NCI-H1930 (cell line): ENCODE data around the gene RAPGEFL1.
"Not testable (repeated sequence)": the region's sequence is repeated elsewhere in the genome, so short reads cannot be mapped to it uniquely, and the experiment has no call there.

Source experiments
- DNase-seq, 2 experiments: peaks; one replicate each; lab custom pipeline; 2025; lab: John Stamatoyannopoulos, UW

The RAPGEFL1 gene

GRCh38 chr17:40174514-40174913, 2.8 kb upstream of the RAPGEFL1 start:
- no peak for DNase-seq

DNA sequence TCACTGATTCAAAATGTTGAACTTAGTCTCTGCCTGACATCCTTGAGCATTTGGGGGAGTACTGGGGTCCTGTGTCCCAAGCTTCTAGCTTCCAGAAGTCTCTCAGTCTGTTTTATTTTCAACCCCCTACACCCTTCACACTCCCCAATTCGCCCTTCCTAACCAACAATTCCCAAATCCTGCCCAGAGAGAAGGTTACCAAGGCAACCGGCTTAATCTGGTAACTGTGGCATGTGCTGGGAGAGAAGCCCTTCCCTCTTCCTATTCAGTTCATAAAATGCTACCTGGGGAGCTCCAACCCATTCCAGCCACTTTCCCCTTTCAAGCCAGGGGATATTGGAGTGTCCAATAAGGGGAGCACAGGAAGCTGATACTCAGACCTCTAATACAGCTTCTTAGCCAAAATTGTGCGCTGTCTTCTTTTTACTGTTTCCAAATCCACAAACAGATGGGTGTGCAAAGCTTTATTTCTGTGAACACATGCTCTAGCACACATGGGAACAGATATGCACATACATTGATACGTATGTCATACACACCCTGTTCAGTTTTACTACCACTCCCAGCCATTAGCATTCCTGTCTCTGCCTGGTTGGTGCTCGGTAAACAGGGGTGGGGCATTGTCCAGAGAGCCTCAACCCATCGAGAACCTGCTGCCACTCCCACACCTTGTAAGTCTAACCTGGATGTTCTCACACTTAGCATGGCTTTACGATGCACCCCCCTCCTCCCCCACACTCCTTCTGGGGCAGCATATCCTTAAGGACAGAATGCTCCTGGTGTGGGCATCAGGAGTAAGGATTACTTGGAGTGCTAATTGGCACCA, 1.1 kb upstream of the RAPGEFL1 start:
- no peak for DNase-seq

DNA sequence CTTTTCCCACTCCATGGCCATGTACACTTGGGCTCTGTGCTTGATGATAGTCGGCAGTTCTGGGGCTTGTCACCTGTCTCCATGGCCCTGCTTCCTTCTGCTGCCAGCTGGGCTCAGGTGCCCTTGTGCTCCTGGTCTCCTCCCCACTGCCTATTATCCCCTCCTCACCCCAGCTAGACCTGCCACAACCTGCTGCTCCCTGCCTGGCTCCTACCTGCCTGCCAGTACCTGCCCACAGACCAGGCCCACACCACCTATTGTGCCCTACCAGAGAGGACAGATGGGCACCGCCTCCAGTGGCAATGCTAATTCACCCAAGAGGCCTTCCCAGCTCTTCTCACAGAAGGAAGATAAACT, 538 bp upstream of the RAPGEFL1 start:
- no peak for DNase-seq

DNA sequence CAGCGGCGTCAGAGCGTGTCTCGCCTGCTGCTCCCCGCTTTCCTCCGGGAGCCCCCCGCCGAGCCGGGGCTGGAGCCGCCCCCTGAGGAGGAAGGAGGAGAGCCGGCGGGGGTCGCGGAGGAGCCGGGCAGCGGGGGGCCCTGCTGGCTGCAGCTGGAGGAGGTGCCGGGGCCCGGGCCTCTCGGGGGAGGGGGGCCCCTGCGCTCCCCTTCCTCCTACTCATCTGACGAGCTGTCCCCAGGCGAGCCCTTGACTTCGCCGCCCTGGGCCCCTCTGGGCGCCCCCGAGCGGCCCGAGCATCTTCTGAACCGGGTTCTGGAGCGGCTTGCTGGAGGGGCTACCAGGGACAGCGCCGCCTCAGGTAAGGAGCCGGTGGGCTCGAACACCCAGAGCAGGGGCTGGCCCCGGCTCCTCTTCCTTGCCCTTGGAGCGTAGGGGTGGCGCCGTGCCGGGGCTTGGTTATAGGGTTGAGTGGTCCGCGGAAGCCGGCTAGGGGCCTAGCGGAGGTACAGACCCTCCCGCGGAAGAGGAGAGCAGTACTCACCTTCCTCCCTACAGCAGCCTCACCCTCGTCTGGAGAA, 841 bp downstream of the RAPGEFL1 start:
- no peak for DNase-seq

DNA sequence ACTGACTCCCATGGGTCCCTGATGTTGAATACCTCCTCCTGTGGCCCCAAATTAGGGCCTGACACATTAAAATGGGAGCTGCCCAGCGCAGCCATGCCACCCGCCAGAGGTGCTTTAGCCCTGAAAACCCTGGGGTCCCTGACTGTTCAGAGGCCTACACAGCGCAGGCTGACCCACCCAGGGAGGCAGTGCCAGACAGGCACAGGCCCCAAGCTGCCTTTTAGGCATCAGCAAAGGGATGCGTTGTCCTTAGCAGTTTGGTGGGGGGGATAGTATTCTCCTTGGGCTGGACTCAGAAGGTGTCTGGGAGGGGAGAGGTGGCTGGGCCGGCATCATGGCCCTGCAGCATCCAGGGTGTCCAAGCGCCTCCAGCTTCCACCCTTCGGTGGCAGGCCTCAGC, 1.4 kb downstream of the RAPGEFL1 start:
- DNase-seq, result no peak

GRCh38 chr17:40179923-40180659, 2.8 kb downstream of the RAPGEFL1 start:
- DNase-seq, result no peak

DNA sequence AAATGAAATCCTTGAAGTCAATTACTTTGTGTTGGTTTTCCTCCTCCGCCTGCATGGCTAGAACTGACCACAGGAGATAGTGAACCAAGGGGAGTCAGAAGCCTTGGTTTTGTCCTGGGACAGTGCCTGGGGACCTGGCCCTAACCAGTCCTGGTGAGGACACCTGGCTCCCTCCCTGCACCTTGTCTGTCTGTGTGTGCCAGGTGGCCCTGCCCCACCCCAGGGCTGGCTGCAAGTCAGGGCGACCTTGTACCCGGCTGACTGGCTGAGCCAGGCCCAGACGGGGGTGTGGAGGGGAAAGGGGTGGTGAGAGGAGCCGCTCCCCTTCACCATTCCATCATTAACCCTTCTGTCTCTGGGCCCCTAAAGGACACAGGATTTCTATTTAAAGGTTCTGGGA, 3.4 kb downstream of the RAPGEFL1 start:
- no peak for DNase-seq

DNA sequence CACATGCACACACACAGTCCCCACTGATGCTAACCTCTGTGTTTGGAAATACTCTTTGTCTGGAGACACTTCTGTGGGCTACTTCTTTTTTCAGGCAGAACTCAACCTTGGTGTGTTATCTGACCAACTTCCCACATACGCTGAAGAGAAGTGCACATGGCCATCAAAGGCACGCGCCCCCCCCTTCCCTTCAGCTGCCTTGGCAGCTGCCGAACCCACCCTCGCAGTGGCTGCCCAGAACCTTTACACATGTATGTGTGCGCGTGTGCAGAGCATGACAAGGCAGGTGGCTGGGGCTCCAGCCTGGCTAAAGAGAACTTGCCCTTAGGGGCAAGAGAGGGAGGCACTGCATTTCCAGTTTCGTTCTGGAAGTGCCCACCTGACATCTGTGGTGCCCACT, 3.9 kb downstream of the RAPGEFL1 start:
- DNase-seq, result no peak

GRCh38 chr17:40182606-40183005, 5.3 kb downstream of the RAPGEFL1 start:
- DNase-seq, result no peak

DNA sequence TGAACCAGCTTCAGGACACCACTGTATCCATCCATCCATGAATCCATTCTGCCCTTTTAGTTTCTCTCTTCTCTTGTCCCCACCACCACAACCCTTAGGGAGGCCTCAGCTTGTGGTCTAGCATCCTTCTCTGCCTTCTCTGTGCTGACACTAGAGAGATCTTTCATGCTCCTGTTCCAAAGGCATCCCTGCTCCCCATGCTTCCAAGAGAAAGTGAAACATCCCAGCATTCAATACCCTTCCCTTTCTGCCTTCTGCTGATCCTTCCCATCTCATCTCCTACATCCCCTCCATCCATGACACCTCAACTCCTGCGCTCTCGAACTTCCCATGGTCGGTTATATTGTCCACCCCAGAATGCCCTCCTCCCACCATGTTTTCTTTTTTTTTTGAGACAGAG, 10.0 kb downstream of the RAPGEFL1 start:
- no peak for DNase-seq

GRCh38 chr17:40188694-40189093, 11.4 kb downstream of the RAPGEFL1 start:
- DNase-seq, result no peak

- peak in 1 of 2 experiments; percentile 19 for DNase-seq
Observed at GRCh38 chr17:40190197-40191021, 13.1 kb downstream of the RAPGEFL1 start.

GRCh38 chr17:40191237-40192208, 14.3 kb downstream of the RAPGEFL1 start:
- peak; percentile 57 to 68 for DNase-seq

- no peak for DNase-seq
Observed at GRCh38 chr17:40192961-40193360, 15.7 kb downstream of the RAPGEFL1 start.

- no peak for DNase-seq
Observed at GRCh38 chr17:40194821-40195220, 17.6 kb downstream of the RAPGEFL1 start.

GRCh38 chr17:40197550-40197949, 20.3 kb downstream of the RAPGEFL1 start:
- no peak for DNase-seq

DNA sequence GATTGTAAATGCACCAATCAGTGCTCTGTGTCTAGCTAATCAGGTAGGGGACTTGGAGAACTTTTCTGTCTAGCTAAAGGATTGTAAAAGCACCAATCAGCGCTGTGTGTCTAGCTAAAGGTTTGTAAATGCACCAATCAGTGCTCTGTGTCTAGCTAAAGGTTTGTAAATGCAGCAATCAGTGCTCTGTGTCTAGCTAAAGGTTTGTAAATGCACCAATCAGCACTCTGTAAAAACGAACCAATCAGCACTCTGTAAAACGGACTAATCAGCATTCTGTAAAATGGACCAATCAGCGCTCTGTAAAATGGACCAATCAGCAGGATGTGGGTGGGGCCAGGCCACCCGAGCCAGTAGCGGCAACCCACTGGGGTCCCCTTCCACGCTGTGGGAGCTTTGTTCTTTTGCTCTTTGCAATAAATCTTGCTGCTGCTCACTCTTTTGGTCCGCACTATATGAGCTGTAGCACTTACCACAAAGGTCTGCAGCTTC, 20.7 kb downstream of the RAPGEFL1 start:
- DNase-seq, result not testable (repeated sequence)

GRCh38 chr17:40198576-40198975, 21.3 kb downstream of the RAPGEFL1 start:
- no peak for DNase-seq

DNA sequence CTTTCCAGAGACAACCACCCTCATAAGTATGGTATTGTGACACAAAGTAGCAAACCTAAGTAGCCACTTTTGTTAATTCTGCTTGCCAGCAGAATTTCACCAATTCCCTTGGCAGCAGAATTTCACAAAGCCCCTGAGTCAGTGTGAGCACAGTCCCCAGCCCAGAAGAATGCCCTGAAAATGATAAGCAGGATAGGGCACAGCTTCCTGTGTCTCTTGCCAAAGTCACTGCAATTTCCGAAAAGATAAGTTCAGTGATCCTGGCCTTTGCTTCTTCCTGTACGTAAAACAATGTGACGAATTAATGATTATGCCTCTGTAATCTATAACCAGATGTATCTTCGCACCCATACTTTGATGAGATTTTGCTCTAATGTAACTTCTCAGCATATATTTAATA, 25.9 kb downstream of the RAPGEFL1 start:
- DNase-seq, result no peak

DNA sequence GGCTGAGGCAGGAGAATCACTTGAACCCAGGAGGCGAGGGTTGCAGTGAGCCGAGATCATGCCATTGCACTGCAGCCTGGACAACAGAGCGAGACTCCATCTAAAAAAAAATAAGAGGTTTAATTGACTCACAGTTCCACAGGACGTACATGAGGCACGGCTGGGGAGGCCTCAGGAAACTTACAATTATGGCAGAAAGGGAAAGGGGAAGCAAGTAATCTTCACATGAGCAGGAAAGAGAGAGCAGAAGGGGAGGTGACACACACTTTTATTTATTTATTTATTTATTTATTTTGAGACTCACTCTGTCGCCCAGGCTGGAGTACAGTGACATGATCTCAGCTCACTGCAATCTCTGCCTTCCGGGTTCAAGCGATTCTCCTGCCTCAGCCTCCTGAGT, 28.9 kb downstream of the RAPGEFL1 start:
- DNase-seq, result not testable (repeated sequence)
